GM19193 (cell line): ENCODE measurements around the gene NDUFA12.

Source experiments
- POLR2A ChIP-seq: IDR thresholded peaks from 4 replicates; pipeline ENCODE4 v1.6.1; 2011; ENCODE audit not compliant: insufficient read depth, insufficient read length; ENCODE audit errors: extremely low read depth

NDUFA12 gene

DNA sequence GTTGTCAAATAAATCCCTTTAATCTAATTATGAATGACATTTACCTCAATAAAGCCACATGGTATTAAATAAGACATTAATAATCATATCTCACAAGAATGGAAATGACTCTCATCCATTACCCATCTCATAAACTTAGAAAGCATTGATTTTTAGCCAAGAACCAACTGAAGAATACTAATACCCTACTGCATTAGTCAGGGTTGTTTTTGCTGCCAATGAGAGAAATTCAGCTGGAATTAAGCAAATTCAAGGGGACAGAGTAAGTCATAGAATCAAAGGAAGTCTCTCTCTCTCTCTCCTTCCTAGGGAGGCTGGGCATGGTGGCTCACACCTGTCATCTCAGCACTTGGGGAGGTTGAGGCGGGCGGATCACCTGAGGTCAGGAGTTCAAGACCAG, 41.6 kb downstream of the NDUFA12 start:
- TF ChIP-seq POLR2A, result no peak

- no peak for TF ChIP-seq POLR2A
Observed at GRCh38 chr12:94961256-94961824, 42.2 kb downstream of the NDUFA12 start.

- no peak for TF ChIP-seq POLR2A
Observed at GRCh38 chr12:94957006-94957405, 46.5 kb downstream of the NDUFA12 start.

DNA sequence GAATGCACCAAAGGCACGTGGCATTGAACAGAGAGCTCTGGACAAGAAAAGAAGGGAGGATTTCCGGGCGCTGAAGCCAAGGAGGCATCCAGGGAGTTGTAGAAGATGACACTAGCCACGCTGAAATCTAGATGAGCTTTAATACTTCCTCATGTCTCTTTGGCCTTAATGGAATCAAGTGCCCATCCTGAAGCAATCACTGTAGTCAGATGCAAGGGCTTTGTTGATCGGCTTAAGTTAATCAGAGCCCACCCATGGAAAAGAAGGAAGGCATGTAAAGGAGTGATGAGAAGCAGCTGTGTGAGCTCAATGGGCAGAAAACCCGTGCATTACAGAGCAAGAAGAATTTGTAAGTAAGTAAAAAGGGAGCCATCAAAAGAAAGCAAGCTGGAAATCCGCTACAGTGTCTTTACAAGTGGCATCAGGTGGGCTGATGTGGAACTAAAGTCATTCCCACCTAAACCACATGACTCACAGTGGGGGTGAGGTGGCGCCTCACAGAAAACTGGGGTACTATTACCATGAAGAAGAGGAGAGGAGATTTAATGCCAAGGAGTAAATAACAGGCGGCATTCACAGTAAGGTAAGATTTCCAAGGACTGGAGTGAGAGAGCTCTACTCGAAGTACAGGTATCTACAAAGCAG, 48.4 kb downstream of the NDUFA12 start:
- no peak for TF ChIP-seq POLR2A

GRCh38 chr12:94954029-94954685, 49.3 kb downstream of the NDUFA12 start:
- no peak for TF ChIP-seq POLR2A

DNA sequence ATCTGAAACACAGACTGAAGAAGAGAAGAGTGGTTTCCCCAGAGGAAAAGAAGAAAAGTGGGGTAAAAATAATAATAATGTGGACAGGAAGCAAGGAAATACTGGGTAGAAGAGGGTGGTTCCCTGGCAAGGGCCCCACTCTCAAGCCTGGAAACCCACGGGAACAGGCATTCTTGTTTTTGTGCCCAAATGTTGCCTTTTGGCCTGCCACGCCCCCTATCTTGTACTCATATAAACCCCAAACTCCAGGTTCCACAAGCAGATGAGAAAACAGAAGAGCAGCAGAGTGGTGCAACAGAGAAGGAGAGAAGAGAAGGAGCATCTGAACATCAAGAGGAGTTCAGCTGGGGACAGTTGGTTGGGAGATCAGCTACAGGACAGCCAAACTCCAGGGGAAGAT, 51.2 kb downstream of the NDUFA12 start:
- no peak for TF ChIP-seq POLR2A

- no peak for TF ChIP-seq POLR2A
Observed at GRCh38 chr12:94951071-94951934, 52.2 kb downstream of the NDUFA12 start.

DNA sequence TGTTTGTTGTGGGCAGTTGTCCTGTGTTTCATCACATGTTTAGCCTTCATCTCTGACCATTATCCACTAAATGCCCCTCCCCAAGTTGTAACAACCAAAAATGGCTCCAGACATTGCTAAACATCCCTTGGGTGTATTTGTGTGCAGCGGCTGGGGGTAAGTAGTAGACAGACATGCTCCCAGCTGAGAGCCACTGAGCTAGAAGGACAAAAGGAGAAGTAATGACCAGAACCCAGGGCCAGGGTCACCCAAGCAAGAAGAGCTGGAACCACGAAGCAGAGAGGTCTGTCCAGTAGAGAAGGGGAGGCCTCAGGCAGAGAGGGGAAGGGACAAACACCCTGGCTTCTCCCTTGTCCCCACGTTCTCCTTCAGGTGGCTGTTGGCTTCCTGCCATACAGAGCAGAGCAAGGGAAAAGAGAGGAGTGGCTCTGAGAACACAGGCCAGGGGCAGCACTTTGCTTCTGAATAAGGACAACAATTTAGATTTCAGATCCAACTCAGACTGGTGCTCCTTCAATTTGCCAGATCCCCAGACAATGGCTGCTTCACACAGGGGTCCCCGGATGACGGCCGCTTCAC, 55.2 kb downstream of the NDUFA12 start:
- TF ChIP-seq POLR2A, result no peak

DNA sequence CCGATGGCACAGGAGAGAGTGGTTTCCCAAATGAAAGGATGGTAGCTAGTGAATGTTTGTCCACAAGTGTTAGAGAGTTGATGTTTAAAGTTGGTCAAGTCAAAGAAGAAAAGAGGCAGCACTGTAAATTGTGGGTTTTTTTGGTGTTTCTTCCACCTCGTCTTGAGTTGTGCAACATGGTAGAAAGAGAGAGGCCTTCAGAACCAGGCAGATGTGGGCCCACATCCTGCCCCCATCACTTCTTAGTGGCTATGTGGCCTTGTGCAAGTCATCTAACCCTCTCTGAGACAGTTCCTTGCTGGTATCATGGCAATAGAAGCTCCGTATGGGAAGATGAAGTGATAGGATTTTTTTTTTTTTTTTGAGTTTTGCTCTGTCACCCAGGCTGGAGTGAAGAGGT, 60.8 kb downstream of the NDUFA12 start:
- no peak for TF ChIP-seq POLR2A

GRCh38 chr12:94941440-94941862, 62.0 kb downstream of the NDUFA12 start:
- no peak for TF ChIP-seq POLR2A

GRCh38 chr12:94940771-94941170, 62.7 kb downstream of the NDUFA12 start:
- TF ChIP-seq POLR2A, result no peak

DNA sequence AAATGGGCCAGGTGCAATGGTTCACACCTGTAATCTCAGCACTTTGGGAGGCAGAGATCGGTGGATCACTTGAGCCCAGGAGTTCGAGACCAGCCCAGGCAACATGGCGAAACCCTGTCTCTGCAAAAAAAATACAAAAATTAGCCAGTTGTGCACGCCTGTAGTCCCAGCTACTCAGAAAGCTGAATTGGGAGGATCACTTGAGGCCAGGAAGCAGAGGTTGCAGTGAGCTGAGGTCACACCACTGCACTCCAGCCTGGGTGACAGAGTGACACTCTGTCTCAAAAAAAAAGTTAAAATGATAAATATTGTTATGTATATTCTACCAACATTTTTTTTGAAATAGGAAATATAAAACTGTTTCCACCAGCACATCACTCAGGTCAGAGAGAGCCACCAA, 64.9 kb downstream of the NDUFA12 start:
- no peak for TF ChIP-seq POLR2A

DNA sequence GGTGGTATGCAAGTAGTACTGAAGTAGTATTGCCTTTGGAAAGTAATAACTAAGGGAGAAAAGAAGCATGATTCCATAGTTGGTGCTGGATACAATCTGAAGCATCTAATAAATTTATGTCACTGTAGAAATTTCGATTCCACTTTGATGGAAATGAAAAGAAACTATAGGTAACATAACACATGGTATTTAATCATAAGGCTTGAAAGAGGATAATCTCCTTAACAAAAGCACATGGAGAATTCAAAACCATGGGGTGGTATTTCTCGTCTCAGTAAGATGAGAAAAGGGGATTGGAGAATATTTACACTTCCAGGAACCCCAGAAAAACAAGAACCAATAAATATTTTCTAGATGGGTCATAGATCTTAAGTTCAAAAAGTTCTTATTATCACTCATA, 72.7 kb downstream of the NDUFA12 start:
- TF ChIP-seq POLR2A, result no peak

DNA sequence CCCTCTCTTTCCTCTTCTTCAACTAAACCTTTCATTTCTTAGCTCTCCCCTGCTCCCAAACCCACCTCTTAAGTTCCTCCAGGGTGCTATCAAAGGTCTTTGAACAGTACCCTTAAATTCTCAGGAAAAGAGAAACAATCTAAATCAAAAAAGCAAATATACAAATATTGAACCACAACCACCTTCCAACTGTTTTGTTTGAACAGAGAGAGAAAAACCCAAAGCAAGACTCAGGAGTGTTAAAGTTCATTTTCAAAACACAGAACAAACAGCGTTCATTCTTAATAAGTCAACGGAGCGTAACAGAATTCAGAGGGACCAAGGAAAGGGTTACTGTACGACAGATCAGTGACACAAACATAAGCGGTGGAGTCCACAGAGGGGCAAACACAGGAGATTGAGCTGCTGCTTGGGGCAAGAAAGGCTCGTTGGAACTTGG, 73.3 kb downstream of the NDUFA12 start:
- TF ChIP-seq POLR2A, result no peak

GRCh38 chr12:94929780-94930179, 73.7 kb downstream of the NDUFA12 start:
- no peak for TF ChIP-seq POLR2A
